Measurements from ENCODE around the gene AAGAB.
"Not testable (repeated sequence)": the region's sequence is repeated elsewhere in the genome, so short reads cannot be mapped to it uniquely, and the experiment has no call there.

The AAGAB gene

DNA sequence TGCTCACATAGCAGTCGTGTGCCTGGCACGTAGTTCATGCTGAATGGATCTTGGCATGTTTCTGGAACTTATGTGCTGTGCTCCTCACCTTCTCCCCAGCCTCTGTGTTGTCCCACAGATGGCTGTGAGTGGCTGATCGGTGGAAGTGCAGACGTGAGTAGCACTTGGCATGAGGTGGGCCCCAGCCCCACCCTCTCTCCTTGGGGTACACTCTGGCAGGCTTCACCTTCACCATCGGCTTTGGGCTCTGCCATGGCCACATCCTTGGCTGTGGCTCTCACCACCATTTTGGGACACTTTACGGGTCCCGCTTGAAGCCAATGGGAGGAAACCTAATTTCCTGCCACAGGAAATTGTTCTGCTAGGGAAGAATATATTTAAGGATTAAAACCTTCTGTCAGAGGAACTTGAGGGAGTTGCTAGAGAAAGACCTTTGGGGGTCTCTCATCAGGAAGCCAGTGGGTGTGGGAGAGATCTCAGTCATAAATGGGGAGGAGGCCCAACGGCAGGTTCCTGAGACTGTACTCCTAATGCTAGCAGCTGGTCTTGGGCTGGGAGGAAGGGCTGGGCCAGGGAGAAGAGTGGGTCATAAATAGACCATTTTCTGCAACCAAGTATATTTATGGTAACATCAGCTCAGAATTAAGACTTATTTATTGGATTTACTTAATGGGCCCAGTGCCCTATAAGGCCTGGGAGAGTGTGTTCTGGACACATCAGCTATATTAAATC lies 96.8 kb downstream of the AAGAB start:
- H3K27ac ChIP-seq = no peak overlapping the region

GRCh38 chr15:67156834-67157233 lies 97.6 kb downstream of the AAGAB start:
- H3K27ac ChIP-seq = no peak overlapping the region
- TF ChIP-seq CTCF (conservative IDR thresholded peaks at IDR 0.05) (no peak), ZFX (IDR thresholded peaks at IDR 0.05) (no peak)

More for the DNA sequence above, 96.8 kb downstream of the AAGAB start:
- TF ChIP-seq CTCF (conservative IDR thresholded peaks at IDR 0.05) (no peak), ZFX (IDR thresholded peaks at IDR 0.05) (no peak)

DNA sequence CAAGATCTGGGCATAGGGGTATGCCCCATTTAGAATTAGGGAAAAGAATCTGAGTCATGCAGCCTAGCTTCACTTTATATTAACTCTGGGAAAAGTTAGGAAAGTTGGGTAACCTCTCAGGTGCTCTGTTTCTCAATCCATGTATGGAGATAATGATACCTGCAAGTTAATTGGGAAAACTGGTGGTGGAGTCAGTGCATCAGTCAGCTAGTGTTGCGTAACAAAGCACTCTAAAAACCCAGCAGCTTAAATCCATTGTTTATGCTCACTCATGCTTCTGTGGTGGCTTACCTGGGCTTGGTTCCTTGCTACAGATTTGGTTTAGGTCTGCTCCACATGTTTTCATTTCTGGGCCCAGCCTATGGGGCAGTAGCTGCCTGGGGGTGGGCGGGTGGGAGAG lies 98.0 kb downstream of the AAGAB start:
- TF ChIP-seq ZFX (IDR thresholded peaks at IDR 0.05) = no peak
- no peak for TF ChIP-seq CTCF (conservative IDR thresholded peaks at IDR 0.05)

DNA sequence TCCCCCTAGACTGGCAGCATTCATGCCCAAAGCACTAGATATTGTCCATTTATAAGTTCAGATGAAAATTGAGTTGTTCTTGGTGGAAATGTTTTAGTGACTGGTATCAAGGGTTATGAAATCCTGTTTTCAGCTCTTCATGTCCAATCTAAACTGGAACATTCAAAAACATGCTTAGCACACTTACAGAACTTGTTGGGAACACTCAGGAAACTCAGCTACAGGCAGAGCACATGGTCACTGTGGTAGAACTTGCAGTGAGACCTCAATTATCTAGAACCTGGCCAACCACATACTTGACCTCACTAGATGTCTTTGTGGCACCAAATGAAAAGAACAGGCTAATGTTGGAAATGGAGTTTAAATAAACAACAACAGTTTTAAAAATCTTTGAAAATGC lies 100.2 kb downstream of the AAGAB start:
- TF ChIP-seq ZFX (IDR thresholded peaks at IDR 0.05) (no peak), CTCF (conservative IDR thresholded peaks at IDR 0.05) (no peak)
- H3K27ac ChIP-seq = no peak overlapping the region

More for the DNA sequence above, 98.0 kb downstream of the AAGAB start:
- no peak overlapping the region for H3K27ac ChIP-seq

- not testable (repeated sequence) for H3K27ac ChIP-seq
Observed at GRCh38 chr15:67153044-67153443, 101.4 kb downstream of the AAGAB start.

DNA sequence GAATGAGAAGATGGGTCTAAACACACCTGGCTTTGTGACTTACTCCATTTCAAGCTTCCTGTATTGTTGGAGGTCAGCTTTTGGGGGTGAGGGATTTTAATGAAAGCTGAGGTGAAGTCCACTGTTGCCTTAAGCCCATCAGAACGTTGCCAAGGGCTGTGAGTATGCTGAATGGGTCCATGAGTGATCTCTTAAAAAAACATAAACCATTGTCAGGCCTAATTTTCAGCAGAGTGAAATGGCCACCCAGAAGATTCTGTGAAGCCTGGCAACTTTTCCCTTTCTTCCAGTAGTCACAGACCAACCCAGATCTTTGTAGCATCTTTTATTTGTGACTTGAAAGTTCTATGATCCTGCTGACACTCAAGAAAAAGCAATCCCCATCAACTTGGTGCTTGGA lies 102.0 kb downstream of the AAGAB start:
- TF ChIP-seq CTCF (conservative IDR thresholded peaks at IDR 0.05) (no peak), ZFX (IDR thresholded peaks at IDR 0.05) (no peak)
- no peak overlapping the region for H3K27ac ChIP-seq

Data from C4-2B (cell line).